Dedifferentiated amniotic fluid mesenchymal stem cell (primary cell): ENCODE results near the gene SLC13A4.
"Not testable (repeated sequence)": the region's sequence is repeated elsewhere in the genome, so short reads cannot be mapped to it uniquely, and the experiment has no call there.

Source experiments
- DNase-seq: peaks from one replicate; pipeline ENCODE4 v3.0.0-alpha.2; 2016; ENCODE audit errors: extremely low spot score

The SLC13A4 gene, protein sequence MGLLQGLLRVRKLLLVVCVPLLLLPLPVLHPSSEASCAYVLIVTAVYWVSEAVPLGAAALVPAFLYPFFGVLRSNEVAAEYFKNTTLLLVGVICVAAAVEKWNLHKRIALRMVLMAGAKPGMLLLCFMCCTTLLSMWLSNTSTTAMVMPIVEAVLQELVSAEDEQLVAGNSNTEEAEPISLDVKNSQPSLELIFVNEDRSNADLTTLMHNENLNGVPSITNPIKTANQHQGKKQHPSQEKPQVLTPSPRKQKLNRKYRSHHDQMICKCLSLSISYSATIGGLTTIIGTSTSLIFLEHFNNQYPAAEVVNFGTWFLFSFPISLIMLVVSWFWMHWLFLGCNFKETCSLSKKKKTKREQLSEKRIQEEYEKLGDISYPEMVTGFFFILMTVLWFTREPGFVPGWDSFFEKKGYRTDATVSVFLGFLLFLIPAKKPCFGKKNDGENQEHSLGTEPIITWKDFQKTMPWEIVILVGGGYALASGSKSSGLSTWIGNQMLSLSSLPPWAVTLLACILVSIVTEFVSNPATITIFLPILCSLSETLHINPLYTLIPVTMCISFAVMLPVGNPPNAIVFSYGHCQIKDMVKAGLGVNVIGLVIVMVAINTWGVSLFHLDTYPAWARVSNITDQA

GRCh38 chr7:135728136-135728669 is at the start of gene SLC13A4:
SLC13A4 (minus strand) TSS chr7:135728186; CDS start chr7:135727496, 690 bp downstream.
- DNase-seq: no peak

GRCh38 chr7:135775915-135776314 is 47.9 kb upstream of the SLC13A4 start:
- DNase-seq: not testable (repeated sequence)

GRCh38 chr7:135775230-135775629 is 47.2 kb upstream of the SLC13A4 start:
- no peak for DNase-seq

- peak; percentile 68 for DNase-seq
Measured at GRCh38 chr7:135774284-135774683, 46.3 kb upstream of the SLC13A4 start.

- DNase-seq: no peak
Measured at GRCh38 chr7:135773464-135773863, 45.5 kb upstream of the SLC13A4 start.

DNA sequence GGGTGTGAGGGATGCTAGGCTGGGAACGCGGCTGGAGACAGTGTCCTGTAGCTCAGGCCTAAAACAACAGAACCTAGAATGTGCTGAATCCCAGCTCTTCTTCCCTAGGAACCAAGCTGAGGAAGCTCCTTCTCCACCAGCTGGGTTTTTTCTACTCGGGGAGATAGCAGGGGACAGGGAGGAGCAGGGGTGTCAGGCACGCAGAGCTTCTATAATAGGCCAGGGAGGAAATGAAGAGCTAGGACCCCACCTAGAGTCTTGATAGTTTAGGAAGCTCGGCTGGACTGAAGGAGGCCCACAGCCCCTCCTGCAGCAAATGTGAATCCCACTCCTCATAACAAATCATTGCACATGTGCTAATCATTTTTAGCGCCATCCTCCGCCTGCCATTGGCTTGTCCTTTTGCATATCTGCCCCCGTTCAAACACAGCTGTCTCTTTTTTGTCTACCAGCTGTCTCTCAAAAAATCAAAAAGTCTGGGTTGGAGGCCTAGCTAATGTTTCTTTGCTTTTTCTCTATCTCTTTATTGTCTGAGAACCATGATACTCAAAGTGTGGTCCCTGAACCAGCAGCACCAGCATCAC is 44.7 kb upstream of the SLC13A4 start:
- DNase-seq: no peak

DNA sequence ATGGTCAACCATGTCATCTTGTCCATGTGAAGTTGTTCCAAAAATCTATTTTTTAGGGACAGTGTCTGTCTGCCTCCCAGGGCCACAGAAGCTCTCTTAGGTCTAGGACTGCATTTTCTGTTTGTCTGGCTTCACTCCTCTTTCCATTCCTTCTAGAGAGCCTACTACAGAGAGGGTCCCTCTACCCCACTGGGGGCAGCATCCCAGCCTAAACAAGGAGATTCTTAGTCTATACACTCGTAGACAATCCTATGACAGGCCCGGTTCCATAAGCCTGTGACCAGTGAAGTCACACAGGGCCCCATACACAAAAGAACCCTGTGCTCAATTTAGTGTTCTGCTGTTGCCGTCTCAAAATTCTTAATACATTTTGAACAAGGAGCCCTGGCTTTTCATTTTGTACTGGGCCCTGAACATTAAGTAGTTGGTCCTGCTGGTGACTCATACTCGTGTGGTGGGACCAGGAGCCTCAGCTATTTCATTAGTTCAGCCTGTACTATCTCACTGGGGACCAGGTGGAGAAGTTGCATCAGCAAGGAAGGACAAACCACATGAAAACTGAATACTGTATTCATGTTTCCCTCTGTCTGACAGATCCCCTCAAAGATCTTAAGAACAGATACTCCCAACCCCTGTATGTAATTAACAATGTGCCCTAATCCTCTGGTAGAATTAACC is 44.1 kb upstream of the SLC13A4 start:
- no peak for DNase-seq

- no peak for DNase-seq
Measured at GRCh38 chr7:135771051-135771450, 43.1 kb upstream of the SLC13A4 start.

- no peak for DNase-seq
Measured at GRCh38 chr7:135770139-135770710, 42.2 kb upstream of the SLC13A4 start.

DNA sequence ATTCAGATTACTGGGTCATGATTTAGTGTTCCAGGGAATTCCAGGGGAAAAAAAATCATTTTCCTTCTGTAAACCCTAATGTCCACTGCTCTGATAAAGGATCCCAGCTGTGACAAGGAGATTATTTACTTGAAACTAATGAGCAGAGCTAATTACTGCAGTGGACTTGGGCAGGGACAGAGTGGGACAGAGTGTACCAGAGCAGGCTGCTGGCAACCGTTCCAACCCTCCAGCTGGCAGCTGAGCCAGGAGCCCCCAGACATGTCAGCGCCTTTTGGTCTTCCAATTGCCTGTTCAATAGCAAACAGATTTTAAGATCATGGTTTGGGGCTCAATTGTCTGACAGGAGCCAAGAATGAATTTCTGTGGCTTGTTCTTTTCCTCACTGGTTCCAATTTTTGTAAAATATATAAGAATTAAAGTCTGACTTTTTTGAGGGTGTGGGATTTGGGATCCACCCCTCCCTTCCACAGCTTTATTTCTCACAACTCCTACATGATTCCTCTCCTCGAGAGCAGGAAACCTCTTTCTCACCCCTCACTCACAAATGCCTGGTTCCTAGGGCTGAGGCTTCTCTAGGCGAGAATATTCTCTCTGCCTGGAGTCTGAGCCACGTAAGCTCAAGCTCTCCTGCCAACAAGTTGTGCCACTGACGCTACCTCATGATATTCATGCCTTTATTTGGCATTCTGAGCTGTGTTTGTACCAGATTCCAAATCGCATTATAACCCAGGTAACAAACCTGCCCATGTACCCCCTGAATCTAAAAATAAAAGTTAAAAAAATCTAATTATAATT is 41.2 kb upstream of the SLC13A4 start:
- no peak for DNase-seq

GRCh38 chr7:135768467-135768866 is 40.5 kb upstream of the SLC13A4 start:
- no peak for DNase-seq

GRCh38 chr7:135768064-135768463 is 40.1 kb upstream of the SLC13A4 start:
- DNase-seq: no peak

DNA sequence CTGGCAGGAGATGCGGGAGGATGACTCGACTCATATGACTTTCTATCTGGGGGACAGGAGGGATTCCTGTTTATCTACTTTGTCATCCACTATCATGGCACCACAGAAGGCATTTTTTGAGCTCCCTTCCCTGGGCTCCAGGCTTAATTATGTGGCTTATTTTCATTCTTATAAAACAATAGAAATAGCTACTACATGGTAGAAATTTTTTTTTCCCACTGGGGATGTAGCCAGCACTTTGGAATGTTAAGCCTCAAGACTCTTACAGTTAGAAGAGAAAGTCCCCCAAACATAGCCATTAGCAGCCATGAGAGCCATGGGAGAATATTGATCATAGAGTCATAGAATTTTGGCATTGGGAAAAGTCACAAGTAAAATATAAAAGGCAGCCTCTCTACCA is 35.3 kb upstream of the SLC13A4 start:
- DNase-seq: peak; percentile 22

GRCh38 chr7:135761751-135762488 is 33.9 kb upstream of the SLC13A4 start:
- DNase-seq: peak; percentile 71

DNA sequence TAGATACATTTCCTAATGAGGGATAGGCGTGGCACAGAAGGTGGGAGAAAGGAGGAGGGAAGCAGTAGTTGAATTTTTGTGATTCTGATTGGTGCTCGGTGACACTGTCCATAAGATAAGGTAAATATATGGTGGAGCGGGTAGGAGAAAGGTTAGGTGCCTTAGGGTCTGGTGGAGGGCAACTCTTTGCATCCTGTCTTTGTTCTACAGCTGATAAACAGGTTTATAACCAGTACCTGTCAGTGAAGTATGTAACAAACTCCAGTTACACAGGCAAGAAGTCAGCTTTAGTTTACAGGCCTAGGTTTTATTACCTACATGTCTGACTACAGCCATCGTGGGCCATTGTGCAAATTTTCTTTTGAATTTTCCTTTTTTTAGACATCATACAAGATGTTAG is 31.5 kb upstream of the SLC13A4 start:
- DNase-seq: no peak

DNA sequence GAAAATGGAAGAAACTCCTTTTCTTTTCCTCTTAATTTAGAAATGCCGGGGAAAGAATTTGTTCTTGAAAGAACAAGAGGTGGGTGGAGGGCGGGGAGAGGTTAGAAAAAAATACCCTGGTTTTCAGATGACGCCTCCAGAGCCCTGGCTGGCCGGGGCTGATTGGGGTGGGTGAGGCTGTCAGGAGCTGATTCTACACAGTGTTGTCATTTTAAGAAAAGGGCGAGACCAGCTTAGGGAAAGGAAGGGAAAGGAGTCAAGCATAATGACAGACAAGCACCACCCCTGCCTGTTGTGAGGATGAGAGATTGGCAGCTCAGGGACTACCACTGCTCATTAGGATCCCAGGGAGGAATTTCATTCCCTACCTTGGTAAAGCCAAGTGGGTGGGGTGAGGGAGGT is 30.5 kb upstream of the SLC13A4 start:
- peak; percentile 61 for DNase-seq

GRCh38 chr7:135757719-135758411 is 29.9 kb upstream of the SLC13A4 start:
- DNase-seq: peak; percentile 66

GRCh38 chr7:135756191-135756590 is 28.2 kb upstream of the SLC13A4 start:
- no peak for DNase-seq

DNA sequence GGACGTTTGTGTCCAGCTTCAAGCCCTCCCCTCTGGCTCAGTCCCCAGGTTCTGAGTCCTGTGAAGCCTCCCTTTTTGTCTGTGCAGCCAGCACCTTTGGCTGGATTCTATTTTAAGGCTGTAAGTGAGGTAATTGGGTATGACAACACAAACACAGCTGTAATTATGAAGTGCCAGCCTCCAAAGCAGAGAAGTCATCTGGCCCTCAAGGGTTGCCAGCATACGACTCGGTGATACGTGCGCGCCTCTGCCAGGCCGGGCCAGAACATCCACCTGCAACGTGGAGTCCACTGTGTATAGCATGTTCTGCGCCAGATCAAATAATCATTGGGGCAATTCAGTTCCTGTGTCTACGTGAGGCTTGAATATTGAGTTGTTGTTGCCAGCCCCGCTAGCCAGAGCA is 27.4 kb upstream of the SLC13A4 start:
- no peak for DNase-seq
